Osteocyte (in vitro differentiated cells): ENCODE data around the gene ARHGAP4. TPM values are rescaled to one million over a fixed set of nuclear protein-coding genes. Genes with fewer than 3 reads are reported as not detected.
A peak's percentile ranks its signal among the peaks of the same experiment; 100 is the strongest.

Source experiments
- DNase-seq: peaks from one replicate; pipeline ENCODE4 v3.0.0; 2021; ENCODE audit warnings: mixed read lengths; ENCODE audit not compliant: unreplicated experiment; ENCODE audit errors: extremely low spot score
- H3K27ac Mint-ChIP-seq: one replicate; pipeline ENCODE4 v1.8.0; 2021; ENCODE audit warnings: mild to moderate bottlenecking, mixed read lengths; ENCODE audit not compliant: unreplicated experiment
- H3K27me3 Mint-ChIP-seq: one replicate; pipeline ENCODE4 v1.8.0; 2021; ENCODE audit warnings: mixed read lengths; ENCODE audit not compliant: unreplicated experiment
- H3K36me3 Mint-ChIP-seq: one replicate; pipeline ENCODE4 v1.8.0; 2021; ENCODE audit warnings: mixed read lengths; ENCODE audit not compliant: unreplicated experiment
- H3K4me1 Mint-ChIP-seq: one replicate; pipeline ENCODE4 v1.8.0; 2021; ENCODE audit warnings: mixed read lengths; ENCODE audit not compliant: unreplicated experiment
- H3K4me3 Mint-ChIP-seq: one replicate; pipeline ENCODE4 v1.8.0; 2021; ENCODE audit warnings: mild to moderate bottlenecking, moderate library complexity, mixed read lengths; ENCODE audit not compliant: unreplicated experiment
- H3K9me3 Mint-ChIP-seq: one replicate; pipeline ENCODE4 v1.8.0; 2021; ENCODE audit warnings: mixed read lengths; ENCODE audit not compliant: unreplicated experiment
- total RNA-seq: library from RNA; stranded (reverse); gene quantifications from 2 replicates; pipeline ENCODE4 v1.2.1, GENCODE V29; 2021
- TF ChIP-seq, protein P1 (sequence below): fragments of 200-600 bp; sonication (generic); IDR thresholded peaks from 2 replicates; pipeline ENCODE4 v1.5.0; 2021; ENCODE audit warnings: antibody characterized with exemption, mild to moderate bottlenecking, moderate library complexity

ARHGAP4 gene
- total RNA-seq, 1 donor from 2014 or later = 5.3 TPM

DNA sequence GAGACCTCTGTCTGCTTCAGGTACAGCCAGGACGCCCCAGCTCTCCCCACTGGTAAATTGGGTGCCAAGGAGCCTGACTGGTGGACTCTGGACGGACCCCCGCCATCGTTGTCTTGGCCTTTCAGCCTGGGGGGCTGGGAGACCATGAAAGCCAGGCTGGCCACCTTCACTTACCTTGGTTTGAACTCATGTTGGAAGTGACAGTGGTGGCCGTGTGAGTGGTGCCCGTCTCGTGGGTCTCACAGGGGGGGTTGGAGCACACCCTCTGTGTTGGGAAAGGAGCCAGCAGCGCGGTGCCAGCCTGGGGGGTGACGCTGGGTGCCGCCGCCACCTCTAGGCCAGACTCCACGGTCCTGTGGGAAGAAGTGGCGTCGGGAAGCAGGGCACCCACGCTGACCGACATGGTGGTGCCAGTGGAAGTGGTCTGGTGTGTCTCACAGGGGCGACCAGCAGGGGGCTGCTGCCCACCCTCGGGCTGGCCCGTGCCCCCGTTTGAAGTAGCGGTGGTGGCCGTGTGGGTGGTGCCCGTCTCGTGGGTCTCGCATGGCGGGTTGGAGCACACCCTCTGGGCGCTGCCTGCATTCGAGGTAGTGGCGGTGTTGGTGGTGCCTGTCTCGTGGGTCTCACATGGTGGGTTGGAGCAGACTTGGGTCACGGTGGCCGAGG, 28.0 kb upstream of the ARHGAP4 start:
- Mint-ChIP-seq H3K4me3 (no peak overlapping the region), H3K27me3 (no peaks in the 10 kb centered on the region), H3K9me3 (no peaks in the 10 kb centered on the region), H3K4me1 (peaks cover 7% of the 10 kb centered on the region), H3K27ac (no peak overlapping the region), H3K36me3 (peaks cover 41% of the 10 kb centered on the region)
- no peak for DNase-seq
- TF ChIP-seq, protein P1, sequence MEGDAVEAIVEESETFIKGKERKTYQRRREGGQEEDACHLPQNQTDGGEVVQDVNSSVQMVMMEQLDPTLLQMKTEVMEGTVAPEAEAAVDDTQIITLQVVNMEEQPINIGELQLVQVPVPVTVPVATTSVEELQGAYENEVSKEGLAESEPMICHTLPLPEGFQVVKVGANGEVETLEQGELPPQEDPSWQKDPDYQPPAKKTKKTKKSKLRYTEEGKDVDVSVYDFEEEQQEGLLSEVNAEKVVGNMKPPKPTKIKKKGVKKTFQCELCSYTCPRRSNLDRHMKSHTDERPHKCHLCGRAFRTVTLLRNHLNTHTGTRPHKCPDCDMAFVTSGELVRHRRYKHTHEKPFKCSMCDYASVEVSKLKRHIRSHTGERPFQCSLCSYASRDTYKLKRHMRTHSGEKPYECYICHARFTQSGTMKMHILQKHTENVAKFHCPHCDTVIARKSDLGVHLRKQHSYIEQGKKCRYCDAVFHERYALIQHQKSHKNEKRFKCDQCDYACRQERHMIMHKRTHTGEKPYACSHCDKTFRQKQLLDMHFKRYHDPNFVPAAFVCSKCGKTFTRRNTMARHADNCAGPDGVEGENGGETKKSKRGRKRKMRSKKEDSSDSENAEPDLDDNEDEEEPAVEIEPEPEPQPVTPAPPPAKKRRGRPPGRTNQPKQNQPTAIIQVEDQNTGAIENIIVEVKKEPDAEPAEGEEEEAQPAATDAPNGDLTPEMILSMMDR = no peak

DNA sequence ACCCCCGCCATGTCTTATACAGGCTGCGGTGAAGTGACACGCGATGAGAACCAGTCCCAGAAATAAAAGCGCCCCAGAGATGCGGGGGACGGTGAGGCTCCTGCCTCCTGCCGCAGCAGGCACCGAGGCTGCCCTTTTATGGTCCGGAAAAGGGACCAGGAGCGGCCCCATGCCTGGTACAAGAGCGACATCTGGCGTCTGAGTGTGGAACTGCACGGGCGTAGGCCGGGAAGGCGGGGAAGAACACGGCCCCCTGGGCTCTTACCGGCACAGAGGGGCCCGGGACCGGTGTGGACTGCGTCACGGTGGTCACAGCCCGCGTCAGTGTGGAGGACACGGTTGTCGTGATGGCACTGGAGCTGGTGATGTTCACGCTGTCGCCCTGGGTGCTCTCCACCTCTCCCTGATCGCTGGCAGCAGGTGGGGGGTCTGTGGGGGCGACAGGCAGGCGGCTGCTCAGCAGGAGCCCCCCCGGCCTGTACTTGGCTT, 27.3 kb upstream of the ARHGAP4 start:
- Mint-ChIP-seq H3K27ac (peak overlapping the region; percentile 62), H3K27me3 (no peaks in the 10 kb centered on the region), H3K9me3 (no peaks in the 10 kb centered on the region), H3K36me3 (peaks cover 41% of the 10 kb centered on the region), H3K4me3 (no peak overlapping the region), H3K4me1 (peaks cover 7% of the 10 kb centered on the region)
- TF ChIP-seq, protein P1 = peak; percentile 100
- DNase-seq = peak; percentile 95

DNA sequence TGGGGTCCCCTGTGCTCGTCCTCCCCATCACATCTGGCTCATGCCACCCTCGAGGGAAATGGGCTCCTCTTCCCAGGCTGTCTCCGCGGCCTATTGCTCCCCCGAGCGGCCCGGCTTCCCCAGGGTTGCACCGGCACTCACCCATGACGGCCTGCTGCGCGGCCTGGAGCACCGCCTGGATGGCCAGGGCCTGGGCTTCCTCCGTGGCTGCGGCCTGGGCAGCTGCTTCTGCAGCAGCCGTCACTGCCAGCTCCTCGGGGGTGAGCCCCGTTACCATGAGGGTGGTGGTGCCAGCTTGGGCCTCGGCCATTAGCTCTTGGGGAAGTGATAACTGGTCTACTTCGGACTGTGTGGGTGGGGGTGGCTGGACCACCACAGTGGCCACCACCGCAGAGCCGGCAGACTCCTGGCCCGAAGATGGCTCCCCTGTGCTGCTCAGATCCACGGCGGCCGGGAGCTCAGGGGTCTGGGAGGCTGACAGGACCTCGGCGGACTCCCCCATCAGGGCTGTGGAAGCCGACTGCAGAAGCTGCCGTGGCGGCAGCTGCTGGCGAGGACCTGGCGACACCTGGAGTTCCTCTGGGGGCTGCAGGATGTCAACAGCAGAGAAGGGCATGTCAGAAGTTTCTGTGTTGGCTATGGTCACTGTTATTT, 26.4 kb upstream of the ARHGAP4 start:
- H3K36me3 Mint-ChIP-seq = peaks cover 42% of the 10 kb centered on the region
- no peaks in the 10 kb centered on the region for H3K27me3 Mint-ChIP-seq
- H3K4me3 Mint-ChIP-seq = no peak overlapping the region
- no peak for DNase-seq
- H3K4me1 Mint-ChIP-seq = peaks cover 10% of the 10 kb centered on the region
- H3K27ac Mint-ChIP-seq = no peak overlapping the region
- H3K9me3 Mint-ChIP-seq = no peaks in the 10 kb centered on the region
- TF ChIP-seq, protein P1 = no peak

DNA sequence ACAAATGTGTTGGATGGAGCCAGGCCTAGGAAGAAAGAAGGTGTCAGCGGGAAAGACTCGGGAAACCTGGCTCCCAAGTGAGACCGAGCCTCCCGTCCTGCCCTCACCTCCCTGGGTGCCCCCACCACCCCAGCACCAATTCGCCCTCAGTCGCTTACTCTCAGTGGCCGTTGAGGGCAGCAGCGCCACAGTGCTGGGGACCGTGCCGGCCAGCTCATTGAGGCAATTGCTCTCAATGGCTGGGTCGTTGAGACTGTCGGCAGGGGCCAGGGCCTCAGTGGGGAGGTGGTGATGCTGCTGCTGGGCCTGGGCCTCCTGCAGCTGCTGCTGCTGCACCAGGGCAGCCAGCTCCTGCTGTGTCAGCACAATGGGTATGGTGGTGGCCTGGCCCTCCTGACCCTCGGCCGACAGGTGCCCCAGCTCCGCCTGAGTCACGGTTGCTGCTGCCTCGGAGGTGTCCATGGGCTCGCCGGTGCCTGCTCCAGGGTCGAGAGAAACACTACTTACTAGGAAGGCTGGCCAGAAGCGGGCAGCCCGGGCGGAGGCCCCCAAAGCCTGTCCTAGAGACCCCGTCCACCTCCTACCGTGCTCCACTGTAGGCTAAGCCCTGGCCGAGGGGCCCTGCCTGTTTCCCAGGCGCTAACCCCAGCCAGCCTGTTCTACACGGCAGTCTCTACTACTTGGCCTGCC, 25.8 kb upstream of the ARHGAP4 start:
- TF ChIP-seq, protein P1 = no peak
- Mint-ChIP-seq H3K27me3 (no peaks in the 10 kb centered on the region), H3K4me3 (no peak overlapping the region), H3K9me3 (no peaks in the 10 kb centered on the region), H3K36me3 (peaks cover 42% of the 10 kb centered on the region), H3K27ac (no peak overlapping the region), H3K4me1 (peaks cover 13% of the 10 kb centered on the region)
- no peak for DNase-seq

DNA sequence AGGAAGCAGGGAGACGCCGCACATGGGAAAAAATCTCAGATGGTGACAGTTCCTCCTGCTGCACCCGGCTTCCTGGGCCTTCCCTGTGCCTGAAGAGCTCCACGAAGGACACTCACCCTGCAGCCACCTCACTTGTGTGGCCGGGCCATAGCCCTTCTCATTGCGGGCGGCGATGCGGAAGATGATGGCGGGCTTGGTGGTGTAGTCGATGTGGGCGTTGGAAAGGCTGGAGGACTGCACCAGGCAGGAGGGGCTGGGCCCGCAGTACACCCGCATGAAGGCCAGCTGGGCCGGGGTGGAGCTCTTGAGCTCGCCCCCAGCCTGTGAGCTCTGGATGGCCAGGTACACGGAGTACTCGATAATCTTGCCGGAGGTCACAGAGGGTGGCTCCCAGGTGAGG, 24.1 kb upstream of the ARHGAP4 start:
- no peak overlapping the region for H3K27ac Mint-ChIP-seq
- no peak overlapping the region for H3K4me3 Mint-ChIP-seq
- no peaks in the 10 kb centered on the region for H3K9me3 Mint-ChIP-seq
- H3K4me1 Mint-ChIP-seq = peaks cover 13% of the 10 kb centered on the region
- H3K27me3 Mint-ChIP-seq = no peaks in the 10 kb centered on the region
- H3K36me3 Mint-ChIP-seq = peaks cover 31% of the 10 kb centered on the region
- TF ChIP-seq, protein P1 = no peak
- no peak for DNase-seq
